Spinal cord (tissue), 10 donors: ENCODE results near the gene NDST1. TPM values are rescaled to one million over a fixed set of nuclear protein-coding genes. Genes with fewer than 3 reads are reported as not detected.

Experiments used
- DNase-seq, 6 donors: peaks; one replicate each; pipeline versions ENCODE4 v3.0.0 to v3.0.0-alpha.2; 2013 to 2015; ENCODE audit warnings: low spot score in 6 of 6, low read depth in 4 of 6
- H3K27ac ChIP-seq: one replicate; pipeline ENCODE4 v1.5.1; 2013; ENCODE audit warnings: low read depth, low read length, control low read depth
- H3K27me3 ChIP-seq: one replicate; pipeline ENCODE4 v1.6.1; 2013; ENCODE audit warnings: low read length; ENCODE audit not compliant: control insufficient read depth, insufficient read depth
- H3K36me3 ChIP-seq: one replicate; pipeline ENCODE4 v1.6.1; 2013; ENCODE audit warnings: low read length; ENCODE audit not compliant: control insufficient read depth, insufficient read depth
- H3K4me1 ChIP-seq: one replicate; pipeline ENCODE4 v1.6.1; 2013; ENCODE audit warnings: low read length; ENCODE audit not compliant: control insufficient read depth, insufficient read depth
- H3K4me3 ChIP-seq: one replicate; pipeline ENCODE4 v1.5.1; 2013; ENCODE audit warnings: low read depth, low read length, control low read depth
- H3K9me3 ChIP-seq: one replicate; pipeline ENCODE4 v1.6.1; 2013; ENCODE audit warnings: low read length; ENCODE audit not compliant: control insufficient read depth, insufficient read depth
- WGBS: methylation state at CpG from one replicate; pipeline ENCODE4 v1.1.5; 2013; ENCODE audit warnings: missing lambda C conversion rate; ENCODE audit not compliant: insufficient coverage; 5-methylcytosine and 5-hydroxymethylcytosine counted together
- polyA plus RNA-seq, 2 donors: library from polyadenylated mRNA; unstranded; fragments of 120-200 nt; gene quantifications; one replicate each; pipeline ENCODE4 v1.2.1, GENCODE V29; 2013; ENCODE audit not compliant: insufficient read length in 2 of 2
- total RNA-seq, 2 donors: library from RNA; depleted of rRNA in 1 of 2; stranded (reverse); fragments of 120-200 nt in 1 of 2; fragments of >200 nt in 1 of 2; gene quantifications; one replicate each; pipeline versions ENCODE4 v1.2.3 to v1.2.4, GENCODE V29; 2013 to 2014
- donor health status: healthy.

Gene NDST1
- total and polyA plus RNA-seq, 4 donors, result 32.8 to 81.1 (median 59.1) TPM

- DNase-seq, result no peak
- Histone ChIP-seq H3K4me1 (no peaks in the 10 kb centered on the region), H3K27me3 (no peaks in the 10 kb centered on the region), H3K27ac (no peak overlapping the region), H3K4me3 (no peak overlapping the region), H3K9me3 (no peaks in the 10 kb centered on the region), H3K36me3 (no peaks in the 10 kb centered on the region)
Measured at GRCh38 chr5:150568663-150569062, 60.7 kb downstream of the NDST1 start.

- no peaks in the 10 kb centered on the region for H3K9me3 ChIP-seq
- no peak for DNase-seq
Measured at GRCh38 chr5:150570333-150570732, 62.4 kb downstream of the NDST1 start.

GRCh38 chr5:150571836-150572235 lies 63.9 kb downstream of the NDST1 start:
- no peaks in the 10 kb centered on the region for H3K36me3 ChIP-seq
- H3K4me1 ChIP-seq, result no peaks in the 10 kb centered on the region
- H3K27ac ChIP-seq, result no peak overlapping the region
- no peak overlapping the region for H3K4me3 ChIP-seq
- H3K9me3 ChIP-seq, result no peaks in the 10 kb centered on the region
- H3K27me3 ChIP-seq, result no peaks in the 10 kb centered on the region
- no peak for DNase-seq

More at GRCh38 chr5:150570333-150570732, 62.4 kb downstream of the NDST1 start:
- H3K4me1 ChIP-seq, result no peaks in the 10 kb centered on the region
- 55% methylated on average over 7 of the region's 7 CpGs for WGBS
- H3K27me3 ChIP-seq, result no peaks in the 10 kb centered on the region
- no peak overlapping the region for H3K27ac ChIP-seq
- no peaks in the 10 kb centered on the region for H3K36me3 ChIP-seq
- H3K4me3 ChIP-seq, result no peak overlapping the region

- Histone ChIP-seq H3K36me3 (no peaks in the 10 kb centered on the region), H3K4me1 (no peaks in the 10 kb centered on the region), H3K9me3 (no peaks in the 10 kb centered on the region), H3K27ac (no peak overlapping the region), H3K27me3 (no peaks in the 10 kb centered on the region), H3K4me3 (no peak overlapping the region)
- DNase-seq, result no peak
- no CpG with 5 or more reads among the region's 5 CpGs for WGBS
Measured at GRCh38 chr5:150573216-150573615, 65.3 kb downstream of the NDST1 start.

GRCh38 chr5:150573867-150574817 lies 66.2 kb downstream of the NDST1 start:
- Histone ChIP-seq H3K4me1 (no peaks in the 10 kb centered on the region), H3K4me3 (no peak overlapping the region), H3K27me3 (no peaks in the 10 kb centered on the region), H3K36me3 (no peaks in the 10 kb centered on the region), H3K27ac (no peak overlapping the region), H3K9me3 (no peaks in the 10 kb centered on the region)
- WGBS, result 87% methylated on average over 15 of the region's 18 CpGs
- no peak for DNase-seq

GRCh38 chr5:150574818-150575547 lies 67.1 kb downstream of the NDST1 start:
- Histone ChIP-seq H3K27me3 (no peaks in the 10 kb centered on the region), H3K4me1 (no peaks in the 10 kb centered on the region), H3K9me3 (no peaks in the 10 kb centered on the region), H3K36me3 (no peaks in the 10 kb centered on the region), H3K27ac (no peak overlapping the region), H3K4me3 (no peak overlapping the region)
- WGBS, result 89% methylated on average over 13 of the region's 15 CpGs
- DNase-seq, result no peak

- Histone ChIP-seq H3K36me3 (no peaks in the 10 kb centered on the region), H3K27ac (no peak overlapping the region), H3K9me3 (no peaks in the 10 kb centered on the region), H3K27me3 (no peaks in the 10 kb centered on the region), H3K4me3 (no peak overlapping the region), H3K4me1 (no peaks in the 10 kb centered on the region)
- WGBS, result 90% methylated on average over 11 of the region's 11 CpGs
- DNase-seq, result no peak
Measured at GRCh38 chr5:150575745-150576448, 68.0 kb downstream of the NDST1 start.

- Histone ChIP-seq H3K27ac (no peak overlapping the region), H3K9me3 (no peaks in the 10 kb centered on the region), H3K27me3 (no peaks in the 10 kb centered on the region), H3K36me3 (no peaks in the 10 kb centered on the region), H3K4me3 (no peak overlapping the region), H3K4me1 (no peaks in the 10 kb centered on the region)
- WGBS, result 78% methylated on average over 6 of the region's 7 CpGs
- DNase-seq, result no peak
Measured at GRCh38 chr5:150576449-150576949, 68.6 kb downstream of the NDST1 start.

- no peak for DNase-seq
- Histone ChIP-seq H3K36me3 (no peaks in the 10 kb centered on the region), H3K4me3 (no peak overlapping the region), H3K4me1 (peaks cover 8% of the 10 kb centered on the region), H3K9me3 (no peaks in the 10 kb centered on the region), H3K27ac (no peak overlapping the region), H3K27me3 (no peaks in the 10 kb centered on the region)
- WGBS, result 98% methylated on average over 10 of the region's 10 CpGs
Measured at GRCh38 chr5:150577378-150578139, 69.6 kb downstream of the NDST1 start.
